Trophoblast cell (in vitro differentiated cells and primary cell): ENCODE measurements around the gene B3GNT5.

ENCODE experiments used
- DNase-seq, 2 donors: peaks; one replicate each; pipeline ENCODE4 v3.0.0-alpha.2; 2016
- H2AFZ ChIP-seq: 2 replicates; pipeline ENCODE4 v1.6.1; 2013; ENCODE audit warnings: low read length, moderate library complexity, mild to moderate bottlenecking; ENCODE audit not compliant: insufficient read depth, poor library complexity
- H2AK5ac ChIP-seq: 2 replicates; pipeline ENCODE4 v1.6.1; 2013; ENCODE audit warnings: mild to moderate bottlenecking, low read length
- H2BK120ac ChIP-seq: 2 replicates; pipeline ENCODE4 v1.6.1; 2013; ENCODE audit warnings: low read length, mild to moderate bottlenecking, moderate library complexity; ENCODE audit not compliant: insufficient read depth, poor library complexity
- H2BK12ac ChIP-seq: 2 replicates; pipeline ENCODE4 v1.6.1; 2013; ENCODE audit warnings: mild to moderate bottlenecking, low read length, moderate library complexity
- H2BK5ac ChIP-seq: 2 replicates; pipeline ENCODE4 v1.6.1; 2013; ENCODE audit warnings: low read length, low read depth, moderate library complexity, mild to moderate bottlenecking; ENCODE audit not compliant: poor library complexity
- H3K14ac ChIP-seq: 2 replicates; pipeline ENCODE4 v1.6.1; 2013; ENCODE audit warnings: mild to moderate bottlenecking, low read length
- H3K18ac ChIP-seq: 2 replicates; pipeline ENCODE4 v1.6.1; 2013; ENCODE audit warnings: mild to moderate bottlenecking, low read length
- H3K23ac ChIP-seq: 2 replicates; pipeline ENCODE4 v1.6.1; 2013; ENCODE audit warnings: low read length
- H3K27ac ChIP-seq: 2 replicates; pipeline ENCODE4 v1.5.1; 2013; ENCODE audit warnings: low read depth, mild to moderate bottlenecking, inconsistent platforms, low read length, moderate library complexity
- H3K27me3 ChIP-seq: 2 replicates; pipeline ENCODE4 v1.6.1; 2013; ENCODE audit warnings: inconsistent platforms, mild to moderate bottlenecking, low read length, moderate library complexity; ENCODE audit not compliant: insufficient read depth
- H3K36me3 ChIP-seq, 2 experiments: 1 replicate in 1 of 2; 2 replicates in 1 of 2; pipeline ENCODE4 v1.6.1; 2013; ENCODE audit warnings: low read length in 2 of 2, mild to moderate bottlenecking in 2 of 2, moderate library complexity in 1 of 2; ENCODE audit not compliant: insufficient read depth in 2 of 2, control insufficient read depth in 1 of 2
- H3K4ac ChIP-seq: 2 replicates; pipeline ENCODE4 v1.6.1; 2013; ENCODE audit warnings: low read depth, mild to moderate bottlenecking, low read length, moderate library complexity
- H3K4me1 ChIP-seq, 2 experiments: 1 replicate in 1 of 2; 2 replicates in 1 of 2; pipeline ENCODE4 v1.6.1; 2013; ENCODE audit warnings: low read length in 2 of 2, mild to moderate bottlenecking in 2 of 2, moderate library complexity in 1 of 2; ENCODE audit not compliant: insufficient read depth in 2 of 2, control insufficient read depth in 1 of 2
- H3K4me2 ChIP-seq: 2 replicates; pipeline ENCODE4 v1.6.1; 2013; ENCODE audit warnings: inconsistent platforms, mild to moderate bottlenecking, low read length, moderate library complexity
- H3K4me3 ChIP-seq: 2 replicates; pipeline ENCODE4 v1.5.1; 2013; ENCODE audit warnings: mild to moderate bottlenecking, low read depth, low read length, inconsistent platforms
- H3K79me1 ChIP-seq: one replicate; pipeline ENCODE4 v1.6.1; 2013; ENCODE audit warnings: low read length
- H3K79me2 ChIP-seq: 2 replicates; pipeline ENCODE4 v1.6.1; 2013; ENCODE audit warnings: low read length, mild to moderate bottlenecking; ENCODE audit not compliant: control insufficient read depth, insufficient read depth, poor library complexity
- H3K9ac ChIP-seq: 2 replicates; pipeline ENCODE4 v1.6.1; 2013; ENCODE audit warnings: mild to moderate bottlenecking, low read length
- H3K9me3 ChIP-seq: 2 replicates; pipeline ENCODE4 v1.6.1; 2013; ENCODE audit warnings: low read depth, mild to moderate bottlenecking, control low read depth, inconsistent platforms, low read length; ENCODE audit not compliant: insufficient read depth
- H4K12ac ChIP-seq: 2 replicates; pipeline ENCODE4 v1.6.1; 2013; ENCODE audit warnings: low read depth, mild to moderate bottlenecking, low read length, moderate library complexity
- H4K8ac ChIP-seq: 2 replicates; pipeline ENCODE4 v1.6.1; 2013; ENCODE audit warnings: low read depth, mild to moderate bottlenecking, low read length, moderate library complexity
- H4K91ac ChIP-seq: one replicate; pipeline ENCODE4 v1.6.1; 2013; ENCODE audit warnings: low read depth, mild to moderate bottlenecking, low read length, moderate library complexity
- WGBS: extraction: QIAGEN DNeasy Blood & Tissue Kit; methylation state at CpG from one replicate; pipeline ENCODE4 v1.1.7; 2013; ENCODE audit warnings: missing lambda C conversion rate; ENCODE audit not compliant: insufficient read length, insufficient coverage; ENCODE audit errors: extremely low coverage; 5-methylcytosine and 5-hydroxymethylcytosine counted together

The B3GNT5 gene

DNA sequence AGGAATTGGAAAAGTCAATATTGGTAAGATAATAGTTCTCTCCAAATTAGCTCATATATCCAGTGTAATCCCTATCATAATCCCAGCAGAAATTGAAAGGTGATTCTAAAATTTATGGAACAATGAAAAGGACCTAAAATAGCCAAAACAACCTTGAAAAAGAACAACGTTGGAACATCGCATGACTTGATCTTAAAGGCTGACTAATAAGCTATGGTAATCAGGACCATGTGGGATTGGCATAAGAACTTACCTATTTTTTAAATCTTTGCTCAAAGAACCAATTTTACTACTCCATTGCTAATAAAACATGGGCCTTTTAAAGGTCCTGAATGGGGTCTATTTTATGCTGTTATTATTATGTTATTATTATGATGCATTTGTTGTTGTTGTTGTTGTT is 40.9 kb downstream of the B3GNT5 start:
- H2BK12ac ChIP-seq = no peak overlapping the region
- no peak overlapping the region for H3K4ac ChIP-seq
- no peak overlapping the region for H3K18ac ChIP-seq
- H2AK5ac ChIP-seq = no peak overlapping the region
- no peak overlapping the region for H2AFZ ChIP-seq
- H3K27me3 ChIP-seq = no peaks in the 10 kb centered on the region
- no peak overlapping the region for H4K91ac ChIP-seq
- DNase-seq = no peak
- peaks cover 3 to 7% of the 10 kb centered on the region in 2 experiments for H3K4me1 ChIP-seq
- H3K9ac ChIP-seq = no peak overlapping the region
- no peak overlapping the region for H4K8ac ChIP-seq
- H4K12ac ChIP-seq = no peak overlapping the region
- H2BK5ac ChIP-seq = no peak overlapping the region
- no peak overlapping the region for H3K4me3 ChIP-seq
- no peak overlapping the region for H3K4me2 ChIP-seq
- no CpG with 5 or more reads among the region's 2 CpGs for WGBS
- no peak overlapping the region for H3K27ac ChIP-seq
- H3K14ac ChIP-seq = no peak overlapping the region
- no peak overlapping the region for H2BK120ac ChIP-seq
- H3K23ac ChIP-seq = no peak overlapping the region
- no peaks in the 10 kb centered on the region for H3K79me2 ChIP-seq
- no peaks in the 10 kb centered on the region for H3K36me3 ChIP-seq
- H3K9me3 ChIP-seq = peaks cover 2% of the 10 kb centered on the region
- peaks cover 2% of the 10 kb centered on the region for H3K79me1 ChIP-seq

- Histone ChIP-seq H3K27ac (peak overlapping the region; percentile 68), H3K18ac (no peak overlapping the region), H3K9me3 (peaks cover 2% of the 10 kb centered on the region), H4K91ac (no peak overlapping the region), H3K14ac (no peak overlapping the region), H3K9ac (no peak overlapping the region), H3K27me3 (no peaks in the 10 kb centered on the region), H2AK5ac (no peak overlapping the region), H2BK12ac (no peak overlapping the region), H2BK5ac (no peak overlapping the region), H3K79me1 (peaks cover 2% of the 10 kb centered on the region), H3K4ac (no peak overlapping the region), H3K4me2 (no peak overlapping the region), H4K12ac (no peak overlapping the region), H3K36me3 (no peaks in the 10 kb centered on the region), H2AFZ (no peak overlapping the region), H3K23ac (no peak overlapping the region), H3K4me3 (no peak overlapping the region), H3K79me2 (no peaks in the 10 kb centered on the region), H4K8ac (no peak overlapping the region), H3K4me1 (peaks cover 4 to 7% of the 10 kb centered on the region in 2 experiments), H2BK120ac (no peak overlapping the region)
- WGBS = no CpG with 5 or more reads among the region's 3 CpGs
- peak; percentile 35 to 65 for DNase-seq
These were observed 42.2 kb downstream of the B3GNT5 start for GRCh38 chr3:183295211-183295610.

DNA sequence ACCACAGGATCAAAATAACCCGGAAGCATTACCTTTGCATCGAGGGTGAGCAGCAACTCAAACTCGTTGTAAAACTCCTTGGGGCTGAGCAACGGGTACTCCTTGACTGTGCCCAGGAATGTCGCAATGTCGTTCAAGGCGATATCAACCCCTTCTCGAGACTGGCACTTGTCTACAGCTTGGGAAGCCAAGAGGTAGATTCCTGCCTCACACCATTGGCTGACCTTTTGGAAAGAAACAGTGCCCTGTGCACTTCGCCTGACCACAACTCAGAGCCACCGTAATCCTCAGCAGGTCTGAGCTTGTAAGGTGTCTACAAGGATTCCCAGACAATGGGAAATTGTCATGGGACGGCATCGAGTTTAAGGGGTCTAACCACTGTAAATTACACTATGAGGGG is 43.9 kb downstream of the B3GNT5 start:
- Histone ChIP-seq H2BK12ac (no peak overlapping the region), H3K18ac (no peak overlapping the region), H2BK120ac (no peak overlapping the region), H3K4ac (no peak overlapping the region), H4K91ac (no peak overlapping the region), H3K14ac (no peak overlapping the region), H3K23ac (no peak overlapping the region), H3K9me3 (peaks cover 2% of the 10 kb centered on the region), H3K79me1 (no peaks in the 10 kb centered on the region), H3K36me3 (no peaks in the 10 kb centered on the region), H3K4me3 (no peak overlapping the region), H3K4me2 (no peak overlapping the region), H4K8ac (no peak overlapping the region), H4K12ac (no peak overlapping the region), H3K79me2 (no peaks in the 10 kb centered on the region), H2AK5ac (no peak overlapping the region), H3K4me1 (peaks cover 2 to 5% of the 10 kb centered on the region in 2 experiments), H3K27me3 (no peaks in the 10 kb centered on the region), H2BK5ac (no peak overlapping the region), H3K27ac (no peak overlapping the region), H2AFZ (no peak overlapping the region), H3K9ac (no peak overlapping the region)
- DNase-seq = no peak
- WGBS = no CpG with 5 or more reads among the region's 12 CpGs

DNA sequence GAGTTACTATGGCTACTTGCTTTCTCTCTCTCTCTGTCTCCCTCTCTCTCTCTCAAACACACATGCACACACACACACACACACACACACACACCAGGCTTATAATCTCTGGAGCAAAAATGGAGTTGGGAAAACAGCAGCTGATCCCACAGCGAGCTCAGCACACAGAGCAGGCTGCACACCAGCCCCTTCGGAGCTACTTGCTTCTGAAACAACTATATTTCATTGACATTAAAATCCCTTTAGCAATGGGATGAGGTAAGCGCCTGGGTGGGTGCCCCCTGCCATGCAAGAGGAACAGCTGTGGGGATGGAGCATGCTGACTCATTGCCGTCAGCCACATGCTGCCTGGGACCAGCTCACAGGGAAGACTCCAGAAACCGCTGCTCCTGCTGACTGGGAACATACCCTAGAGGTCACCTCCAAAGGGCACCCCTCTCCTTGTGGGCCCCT is 45.7 kb downstream of the B3GNT5 start:
- peaks cover 2% of the 10 kb centered on the region for H3K9me3 ChIP-seq
- no CpG with 5 or more reads among the region's 5 CpGs for WGBS
- H3K18ac ChIP-seq = no peak overlapping the region
- H3K27me3 ChIP-seq = no peaks in the 10 kb centered on the region
- H3K14ac ChIP-seq = no peak overlapping the region
- no peak overlapping the region for H4K8ac ChIP-seq
- no peak overlapping the region for H3K4me3 ChIP-seq
- H3K79me1 ChIP-seq = no peaks in the 10 kb centered on the region
- no peak overlapping the region for H3K27ac ChIP-seq
- no peaks in the 10 kb centered on the region for H3K36me3 ChIP-seq
- no peak overlapping the region for H2BK120ac ChIP-seq
- no peak overlapping the region for H2AFZ ChIP-seq
- no peak overlapping the region for H2AK5ac ChIP-seq
- peaks cover 8 to 10% of the 10 kb centered on the region in 2 experiments for H3K4me1 ChIP-seq
- H3K4me2 ChIP-seq = no peak overlapping the region
- H3K79me2 ChIP-seq = no peaks in the 10 kb centered on the region
- no peak overlapping the region for H3K9ac ChIP-seq
- no peak overlapping the region for H4K91ac ChIP-seq
- no peak overlapping the region for H2BK12ac ChIP-seq
- no peak overlapping the region for H4K12ac ChIP-seq
- H3K4ac ChIP-seq = no peak overlapping the region
- H2BK5ac ChIP-seq = no peak overlapping the region
- H3K23ac ChIP-seq = no peak overlapping the region
- peak in 1 of 2 donors; percentile 31 for DNase-seq
